Activated CD8-positive, alpha-beta T cell treated with anti-CD3 and anti-CD28 coated beads for 36 hours (primary cell): ENCODE measurements around the gene ARHGAP31. TPM values are rescaled to one million over a fixed set of nuclear protein-coding genes. Genes with fewer than 3 reads are reported as not detected.
"Not testable (repeated sequence)": the region's sequence is repeated elsewhere in the genome, so short reads cannot be mapped to it uniquely, and the experiment has no call there.

ENCODE experiments used
- ATAC-seq: fragments of 200-7000 bp; cut with Tn5 transposase; one replicate; pipeline ENCODE4 v1.10.0; 2021; ENCODE audit warnings: mild to moderate bottlenecking, moderate library complexity
- CTCF ChIA-PET: fragments of 350-600 bp; sonication (Branson Sonifier 250); formaldehyde crosslinking; loops from one replicate; lab custom pipeline; 2021; ENCODE audit warnings: antibody characterized with exemption; lab: Charles Lee
- POLR2A ChIA-PET: fragments of 350-600 bp; sonication (Branson Sonifier 250); formaldehyde crosslinking; loops from one replicate; lab custom pipeline; 2021; ENCODE audit warnings: antibody characterized with exemption; lab: Charles Lee
- DNase-seq: peaks from one replicate; pipeline ENCODE4 v3.0.0-alpha.2; 2020
- H3K27ac Mint-ChIP-seq: one replicate; pipeline ENCODE4 v1.8.0; 2021; ENCODE audit warnings: mild to moderate bottlenecking, mixed read lengths
- H3K27me3 Mint-ChIP-seq: one replicate; pipeline ENCODE4 v1.8.0; 2021; ENCODE audit warnings: mixed read lengths
- H3K36me3 Mint-ChIP-seq: one replicate; pipeline ENCODE4 v1.8.0; 2021; ENCODE audit warnings: low read depth, mixed read lengths
- H3K4me1 Mint-ChIP-seq: one replicate; pipeline ENCODE4 v1.8.0; 2021; ENCODE audit warnings: low read depth, mixed read lengths
- H3K4me3 Mint-ChIP-seq: one replicate; pipeline ENCODE4 v1.8.0; 2021; ENCODE audit warnings: mild to moderate bottlenecking, moderate library complexity, mixed read lengths
- H3K9me3 Mint-ChIP-seq: one replicate; pipeline ENCODE4 v1.8.0; 2021; ENCODE audit warnings: mixed read lengths
- CTCF ChIP-seq: fragments of 200-600 bp; IDR thresholded peaks from one replicate; pipeline ENCODE4 v1.8.0; 2022; ENCODE audit warnings: antibody characterized with exemption, mild to moderate bottlenecking
- intact Hi-C: fragments of 100-400 bp; cut with micrococcal nuclease; formaldehyde crosslinking; loops from one replicate; pipeline ENCODE4 v1.10.0; 2022
- total RNA-seq, 2 experiments: library from RNA; stranded (reverse); gene quantifications; one replicate each; pipeline ENCODE4 v1.2.3, GENCODE V29; 2021

Gene ARHGAP31
- total RNA-seq, 2 experiments from 2014 or later = 6.6 to 8.0 TPM

- Mint-ChIP-seq H3K36me3 (peaks cover 13% of the 10 kb centered on the region), H3K4me1 (peaks cover 32% of the 10 kb centered on the region), H3K4me3 (no peak overlapping the region), H3K27me3 (no peaks in the 10 kb centered on the region), H3K9me3 (no peaks in the 10 kb centered on the region), H3K27ac (no peak overlapping the region)
- no peak for TF ChIP-seq CTCF
- ATAC-seq (peak; percentile 27), DNase-seq (no peak)
- ChIA-PET CTCF (no interaction called here), POLR2A (interaction anchor here (1.1 to 2.1 kb wide), 2 partner anchors 20 to 28 kb away, joined by 3 to 10 read pairs; no protein-coding TSS in a partner anchor)
- intact Hi-C loops = no loop called here
These were observed 8.7 kb downstream of the ARHGAP31 start for GRCh38 chr3:119302697-119303551.

GRCh38 chr3:119304201-119304713 lies 10.1 kb downstream of the ARHGAP31 start:
- TF ChIP-seq CTCF = no peak
- ATAC-seq = no peak
- Mint-ChIP-seq H3K27ac (no peak overlapping the region), H3K36me3 (peaks cover 10% of the 10 kb centered on the region), H3K4me3 (no peak overlapping the region), H3K4me1 (peaks cover 23% of the 10 kb centered on the region), H3K27me3 (no peaks in the 10 kb centered on the region), H3K9me3 (no peaks in the 10 kb centered on the region)
- ChIA-PET CTCF (interaction anchor here (1.4 to 1.7 kb wide), 3 partner anchors 10 to 43 kb away, joined by 3 to 5 read pairs (median 4); partner anchors contain the start of gene ARHGAP31), POLR2A (interaction anchor here (0.8 to 2.1 kb wide), 3 partner anchors 12 to 26 kb away, joined by 3 to 10 read pairs (median 3); no protein-coding TSS in a partner anchor)
- intact Hi-C loops = no loop called here
- DNase-seq = no peak

- POLR2A ChIA-PET = interaction anchor here (1.2 kb wide), 1 partner anchor 47 kb away, joined by 4 read pairs; no protein-coding TSS in a partner anchor
- CTCF ChIA-PET = interaction anchor here (1.4 to 1.7 kb wide), 5 partner anchors 11 to 42 kb away, joined by 3 to 5 read pairs (median 4); partner anchors contain the start of gene ARHGAP31
- H3K4me3 Mint-ChIP-seq = no peak overlapping the region
These were observed 11.1 kb downstream of the ARHGAP31 start for GRCh38 chr3:119305286-119305685.

GRCh38 chr3:119306378-119306777 lies 12.2 kb downstream of the ARHGAP31 start:
- H3K27me3 Mint-ChIP-seq, H3K27ac Mint-ChIP-seq, H3K36me3 Mint-ChIP-seq, H3K9me3 Mint-ChIP-seq, H3K4me3 Mint-ChIP-seq, intact Hi-C loops, ATAC-seq, DNase-seq: not testable (repeated sequence)
- peaks cover 22% of the 10 kb centered on the region for H3K4me1 Mint-ChIP-seq
- CTCF ChIA-PET = interaction anchor here (1.0 to 1.6 kb wide), 3 partner anchors 12 to 65 kb away, joined by 3 to 4 read pairs (median 4); partner anchors contain the start of gene ARHGAP31
- POLR2A ChIA-PET = interaction anchor here (1.0 to 1.2 kb wide), 2 partner anchors 12 to 45 kb away, joined by 3 to 4 read pairs; partner anchors contain the start of gene ARHGAP31

More at GRCh38 chr3:119305286-119305685, 11.1 kb downstream of the ARHGAP31 start:
- Mint-ChIP-seq H3K4me1 (peaks cover 23% of the 10 kb centered on the region), H3K27ac (no peak overlapping the region), H3K9me3 (no peaks in the 10 kb centered on the region), H3K27me3 (no peaks in the 10 kb centered on the region), H3K36me3 (peaks cover 10% of the 10 kb centered on the region)
- DNase-seq (no peak), ATAC-seq (no peak)
- no peak for TF ChIP-seq CTCF
- intact Hi-C loops = no loop called here

GRCh38 chr3:119308355-119308754 lies 14.2 kb downstream of the ARHGAP31 start:
- no peak for TF ChIP-seq CTCF
- ChIA-PET POLR2A (no interaction called here), CTCF (interaction anchor here (1.4 kb wide), 1 partner anchor 12 kb away, joined by 3 read pairs; no protein-coding TSS in a partner anchor)
- intact Hi-C loops = no loop called here
- H3K4me3 Mint-ChIP-seq = no peak overlapping the region
- ATAC-seq (no peak), DNase-seq (no peak)
- H3K4me1 Mint-ChIP-seq = peaks cover 9% of the 10 kb centered on the region
- peaks cover 4% of the 10 kb centered on the region for H3K36me3 Mint-ChIP-seq
- H3K9me3 Mint-ChIP-seq = no peaks in the 10 kb centered on the region
- H3K27ac Mint-ChIP-seq = no peak overlapping the region
- H3K27me3 Mint-ChIP-seq = no peaks in the 10 kb centered on the region
